Non-pigmented ciliary epithelial cell (primary cell): ENCODE results near the gene CNTNAP3B.
"Not testable (repeated sequence)": the region's sequence is repeated elsewhere in the genome, so short reads cannot be mapped to it uniquely, and the experiment has no call there.

Source experiments
- DNase-seq: peaks from one replicate; pipeline ENCODE4 v3.0.0-alpha.2; 2010; ENCODE audit warnings: low read depth

CNTNAP3B gene

GRCh38 chr9:42129073-42129729 lies at the start of gene CNTNAP3B:
Gene CNTNAP3B, minus strand, starts transcription at chr9:42129426. Its CDS starts 332 bp downstream, at chr9:42129094.
- not testable (repeated sequence) for DNase-seq

DNA sequence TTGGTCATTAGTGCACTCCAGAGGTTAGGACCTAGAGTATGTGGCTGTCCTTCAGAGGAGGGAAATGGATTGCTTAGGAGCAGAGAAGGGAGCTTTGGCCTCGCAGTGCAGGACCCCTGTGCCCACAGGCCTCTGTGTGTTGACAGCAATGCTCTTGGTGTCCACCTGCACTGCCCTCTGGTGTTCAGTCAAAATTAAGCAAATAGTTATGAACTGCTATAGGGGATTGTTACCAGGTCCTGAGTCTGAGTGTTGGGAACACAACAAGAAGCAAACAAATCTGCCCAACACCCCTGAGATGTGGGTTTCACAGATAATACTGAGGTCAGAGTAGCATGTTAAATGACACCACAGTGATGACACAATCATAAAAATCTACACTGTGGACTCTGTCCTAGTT lies 31.1 kb upstream of the CNTNAP3B start:
- peak; percentile 2 for DNase-seq

- not testable (repeated sequence) for DNase-seq
Measured at GRCh38 chr9:42127056-42127841, 2.0 kb downstream of the CNTNAP3B start.

- not testable (repeated sequence) for DNase-seq
Measured at GRCh38 chr9:42121007-42121406, 8.2 kb downstream of the CNTNAP3B start.

DNA sequence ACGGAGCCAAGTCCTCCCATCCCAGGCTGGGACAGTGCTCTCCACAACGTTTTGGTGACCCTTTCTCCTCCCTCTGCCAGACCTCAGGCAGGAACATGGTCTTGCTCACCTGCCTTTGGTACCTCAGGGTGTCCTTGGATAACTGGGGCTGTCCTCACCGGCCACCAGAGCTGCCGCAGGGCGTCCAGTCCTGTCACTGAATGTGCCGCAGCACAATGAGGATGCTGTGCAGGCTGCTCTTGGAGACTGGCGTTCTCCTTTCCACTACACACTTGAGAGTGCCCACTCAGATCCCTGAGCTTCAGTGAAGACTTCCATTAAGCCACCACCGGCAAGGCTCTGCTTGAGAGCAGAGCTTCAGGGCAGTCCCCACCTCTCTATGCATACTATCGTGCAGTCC lies 33.3 kb downstream of the CNTNAP3B start:
- DNase-seq: not testable (repeated sequence)

DNA sequence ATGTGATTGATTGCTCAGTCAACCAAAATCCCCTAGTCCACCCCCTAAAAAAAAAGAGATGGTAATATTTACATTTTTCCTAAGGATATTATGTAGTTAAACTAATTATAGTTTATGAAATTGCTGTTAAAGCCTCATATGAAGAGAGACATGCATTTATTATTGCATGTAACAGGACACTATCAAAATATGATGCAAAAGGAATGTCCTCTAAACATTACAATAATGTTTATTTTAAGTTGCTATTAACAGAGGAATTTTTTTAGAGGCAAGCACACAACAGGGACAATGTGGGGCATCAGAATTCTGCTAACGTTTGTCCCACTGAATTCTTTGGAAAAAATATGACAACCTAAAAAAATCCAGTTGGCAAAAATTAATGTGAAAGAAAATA lies 44.7 kb downstream of the CNTNAP3B start:
- not testable (repeated sequence) for DNase-seq

GRCh38 chr9:42083877-42084558 lies 45.2 kb downstream of the CNTNAP3B start:
- not testable (repeated sequence) for DNase-seq

- not testable (repeated sequence) for DNase-seq
Measured at GRCh38 chr9:42080376-42080775, 48.9 kb downstream of the CNTNAP3B start.

GRCh38 chr9:42074868-42075267 lies 54.4 kb downstream of the CNTNAP3B start:
- not testable (repeated sequence) for DNase-seq

DNA sequence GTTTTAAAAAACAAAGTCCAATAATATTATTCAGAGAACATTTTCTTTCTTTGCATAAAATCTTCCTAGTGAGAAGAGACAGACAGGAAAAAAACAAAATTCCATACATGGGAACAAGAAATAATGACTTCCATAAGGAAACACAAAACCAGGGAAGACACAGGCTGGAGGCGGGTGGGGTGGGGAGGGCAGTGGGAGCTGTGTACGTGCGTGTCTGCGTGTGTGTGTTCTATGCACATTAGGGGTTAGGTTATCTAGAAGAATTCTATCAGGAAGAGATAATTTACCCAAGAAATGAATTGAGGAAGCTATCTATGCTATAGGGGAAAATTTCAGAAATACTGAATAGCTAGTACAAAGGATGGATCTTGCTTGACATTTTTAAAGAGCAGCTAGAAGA lies 58.2 kb downstream of the CNTNAP3B start:
- not testable (repeated sequence) for DNase-seq

GRCh38 chr9:42070035-42070799 lies 59.0 kb downstream of the CNTNAP3B start:
- DNase-seq: not testable (repeated sequence)

GRCh38 chr9:42053874-42054273 lies 75.4 kb downstream of the CNTNAP3B start:
- DNase-seq: not testable (repeated sequence)

DNA sequence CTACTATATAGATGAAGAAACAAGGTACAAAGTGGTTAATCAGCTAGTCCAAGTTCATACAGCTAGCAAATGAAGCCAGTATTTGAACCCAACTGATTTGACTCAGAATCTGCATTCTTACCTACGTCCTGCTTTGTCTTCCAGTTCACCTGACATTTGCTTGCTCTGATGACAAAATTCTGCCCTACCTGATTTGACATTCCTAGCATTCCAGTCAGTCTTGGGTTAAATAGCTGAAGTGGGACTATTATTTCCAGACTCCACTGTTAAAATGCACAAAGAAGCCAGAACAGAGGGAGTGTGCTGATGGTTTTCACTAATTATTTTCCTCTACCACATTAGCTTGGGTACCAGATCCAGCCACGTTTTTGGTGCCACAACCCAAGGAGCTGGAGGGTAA lies 78.5 kb downstream of the CNTNAP3B start:
- not testable (repeated sequence) for DNase-seq

DNA sequence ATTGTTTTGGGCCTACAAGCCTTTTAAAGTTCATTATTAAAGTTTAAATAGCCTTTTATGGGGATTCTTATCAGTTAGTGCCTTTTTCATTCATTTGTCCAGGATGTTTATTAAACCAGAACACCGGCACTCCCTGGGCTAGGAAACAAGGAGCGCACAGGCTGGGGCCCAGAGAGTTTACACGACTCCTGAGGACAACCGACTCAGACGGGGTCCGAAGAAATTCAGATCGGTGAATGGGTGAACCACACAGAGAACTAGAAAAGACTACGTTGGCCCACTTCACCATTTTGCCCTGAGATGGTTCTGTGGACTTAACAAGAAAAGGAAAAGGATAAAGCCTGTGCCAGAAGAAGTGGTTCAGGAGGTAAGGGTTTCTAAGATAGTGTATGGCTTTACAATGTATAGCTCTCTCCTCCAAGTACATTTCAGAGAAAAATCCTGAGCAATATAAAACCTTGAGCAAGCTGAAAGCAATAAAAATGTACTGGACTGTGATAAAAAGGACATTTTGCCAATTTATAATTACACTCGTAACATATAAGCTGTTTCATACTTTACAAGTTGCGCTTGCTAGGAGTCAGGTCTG lies 84.7 kb downstream of the CNTNAP3B start:
- DNase-seq: not testable (repeated sequence)

GRCh38 chr9:42033541-42033940 lies 95.7 kb downstream of the CNTNAP3B start:
- DNase-seq: not testable (repeated sequence)

DNA sequence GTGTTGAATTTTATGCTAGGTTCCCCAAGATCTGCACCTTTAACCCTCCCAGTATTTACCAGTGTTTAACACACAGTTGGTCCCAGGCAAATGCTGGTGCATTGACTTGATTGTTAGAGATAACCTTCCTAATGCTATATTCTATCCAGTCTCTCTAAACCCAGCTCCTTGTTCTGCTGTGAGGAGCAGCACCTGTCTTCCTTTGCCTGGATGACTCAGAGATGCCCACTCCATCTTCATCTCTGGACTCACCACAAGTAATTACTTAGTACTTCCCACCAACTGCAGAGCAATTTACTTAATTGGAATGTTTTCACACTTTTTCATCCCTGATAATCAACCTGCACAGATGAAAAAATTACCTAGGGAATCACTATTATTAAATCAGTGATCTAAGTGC lies 108.6 kb downstream of the CNTNAP3B start:
- DNase-seq: not testable (repeated sequence)

- DNase-seq: not testable (repeated sequence)
Measured at GRCh38 chr9:42018220-42018922, 110.9 kb downstream of the CNTNAP3B start.

- not testable (repeated sequence) for DNase-seq
Measured at GRCh38 chr9:42014317-42014716, 114.9 kb downstream of the CNTNAP3B start.

- DNase-seq: not testable (repeated sequence)
Measured at GRCh38 chr9:41991607-41992006, 137.6 kb downstream of the CNTNAP3B start.

DNA sequence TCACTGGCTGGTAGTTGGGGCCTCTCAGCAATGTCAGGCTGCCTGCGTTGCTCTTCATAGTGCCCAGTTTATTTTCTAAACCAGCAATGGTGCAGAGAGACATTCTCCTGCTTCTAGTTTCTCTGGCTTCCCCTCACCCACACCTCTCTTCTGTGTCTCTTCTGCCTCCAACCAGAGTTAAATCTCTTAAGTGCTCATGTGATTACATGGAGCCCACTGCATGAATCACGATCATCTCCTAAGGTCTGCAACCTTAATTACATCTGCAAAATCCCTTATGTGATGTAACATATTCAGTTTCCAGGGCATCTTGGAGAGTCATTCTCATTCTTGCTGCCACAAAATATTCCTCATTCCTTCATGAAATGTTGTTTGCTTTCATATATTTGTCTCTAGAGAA lies 149.0 kb downstream of the CNTNAP3B start:
- DNase-seq: not testable (repeated sequence)
